Osteocyte (in vitro differentiated cells): Measurements from ENCODE around the gene STAU1. TPM values are rescaled to one million over a fixed set of nuclear protein-coding genes. Genes with fewer than 3 reads are reported as not detected.
"Not testable (repeated sequence)": the region's sequence is repeated elsewhere in the genome, so short reads cannot be mapped to it uniquely, and the experiment has no call there.

ENCODE experiments used
- DNase-seq: peaks from one replicate; pipeline ENCODE4 v3.0.0; 2021; ENCODE audit warnings: mixed read lengths; ENCODE audit not compliant: unreplicated experiment; ENCODE audit errors: extremely low spot score
- H3K27ac Mint-ChIP-seq: one replicate; pipeline ENCODE4 v1.8.0; 2021; ENCODE audit warnings: mild to moderate bottlenecking, mixed read lengths; ENCODE audit not compliant: unreplicated experiment
- H3K27me3 Mint-ChIP-seq: one replicate; pipeline ENCODE4 v1.8.0; 2021; ENCODE audit warnings: mixed read lengths; ENCODE audit not compliant: unreplicated experiment
- H3K36me3 Mint-ChIP-seq: one replicate; pipeline ENCODE4 v1.8.0; 2021; ENCODE audit warnings: mixed read lengths; ENCODE audit not compliant: unreplicated experiment
- H3K4me1 Mint-ChIP-seq: one replicate; pipeline ENCODE4 v1.8.0; 2021; ENCODE audit warnings: mixed read lengths; ENCODE audit not compliant: unreplicated experiment
- H3K4me3 Mint-ChIP-seq: one replicate; pipeline ENCODE4 v1.8.0; 2021; ENCODE audit warnings: mild to moderate bottlenecking, moderate library complexity, mixed read lengths; ENCODE audit not compliant: unreplicated experiment
- H3K9me3 Mint-ChIP-seq: one replicate; pipeline ENCODE4 v1.8.0; 2021; ENCODE audit warnings: mixed read lengths; ENCODE audit not compliant: unreplicated experiment
- total RNA-seq: library from RNA; stranded (reverse); gene quantifications from 2 replicates; pipeline ENCODE4 v1.2.1, GENCODE V29; 2021
- TF ChIP-seq, protein P1 (sequence below): fragments of 200-600 bp; sonication (generic); IDR thresholded peaks from 2 replicates; pipeline ENCODE4 v1.5.0; 2021; ENCODE audit warnings: antibody characterized with exemption, mild to moderate bottlenecking, moderate library complexity

STAU1 gene
- total RNA-seq, 1 donor from 2014 or later = 83.1 TPM

DNA sequence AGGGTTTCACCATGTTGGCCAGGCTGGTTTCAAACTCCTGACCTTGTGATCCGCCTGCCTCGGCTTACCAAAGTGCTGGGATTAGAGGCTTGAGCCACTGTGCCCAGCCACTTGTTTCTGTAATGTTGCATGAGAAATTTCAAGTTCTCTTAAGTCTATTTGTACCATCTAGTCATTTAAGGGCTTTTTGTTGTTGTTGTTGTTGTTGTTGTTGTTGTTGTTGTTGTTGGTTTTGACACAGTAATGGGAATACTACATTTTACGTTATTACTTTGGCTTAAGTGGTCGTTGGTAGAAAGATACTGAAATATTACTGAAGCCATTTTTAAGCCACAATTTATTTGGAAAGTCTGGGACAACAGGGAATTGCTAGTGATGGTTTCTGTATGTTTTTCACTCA, 90.0 kb downstream of the STAU1 start:
- H3K4me3 Mint-ChIP-seq = no peak overlapping the region
- no peak for DNase-seq
- peaks cover 48% of the 10 kb centered on the region for H3K36me3 Mint-ChIP-seq
- no peak overlapping the region for H3K27ac Mint-ChIP-seq
- no peaks in the 10 kb centered on the region for H3K9me3 Mint-ChIP-seq
- H3K4me1 Mint-ChIP-seq = peaks cover 6% of the 10 kb centered on the region
- H3K27me3 Mint-ChIP-seq = no peaks in the 10 kb centered on the region
- TF ChIP-seq, protein P1, sequence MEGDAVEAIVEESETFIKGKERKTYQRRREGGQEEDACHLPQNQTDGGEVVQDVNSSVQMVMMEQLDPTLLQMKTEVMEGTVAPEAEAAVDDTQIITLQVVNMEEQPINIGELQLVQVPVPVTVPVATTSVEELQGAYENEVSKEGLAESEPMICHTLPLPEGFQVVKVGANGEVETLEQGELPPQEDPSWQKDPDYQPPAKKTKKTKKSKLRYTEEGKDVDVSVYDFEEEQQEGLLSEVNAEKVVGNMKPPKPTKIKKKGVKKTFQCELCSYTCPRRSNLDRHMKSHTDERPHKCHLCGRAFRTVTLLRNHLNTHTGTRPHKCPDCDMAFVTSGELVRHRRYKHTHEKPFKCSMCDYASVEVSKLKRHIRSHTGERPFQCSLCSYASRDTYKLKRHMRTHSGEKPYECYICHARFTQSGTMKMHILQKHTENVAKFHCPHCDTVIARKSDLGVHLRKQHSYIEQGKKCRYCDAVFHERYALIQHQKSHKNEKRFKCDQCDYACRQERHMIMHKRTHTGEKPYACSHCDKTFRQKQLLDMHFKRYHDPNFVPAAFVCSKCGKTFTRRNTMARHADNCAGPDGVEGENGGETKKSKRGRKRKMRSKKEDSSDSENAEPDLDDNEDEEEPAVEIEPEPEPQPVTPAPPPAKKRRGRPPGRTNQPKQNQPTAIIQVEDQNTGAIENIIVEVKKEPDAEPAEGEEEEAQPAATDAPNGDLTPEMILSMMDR = no peak

DNA sequence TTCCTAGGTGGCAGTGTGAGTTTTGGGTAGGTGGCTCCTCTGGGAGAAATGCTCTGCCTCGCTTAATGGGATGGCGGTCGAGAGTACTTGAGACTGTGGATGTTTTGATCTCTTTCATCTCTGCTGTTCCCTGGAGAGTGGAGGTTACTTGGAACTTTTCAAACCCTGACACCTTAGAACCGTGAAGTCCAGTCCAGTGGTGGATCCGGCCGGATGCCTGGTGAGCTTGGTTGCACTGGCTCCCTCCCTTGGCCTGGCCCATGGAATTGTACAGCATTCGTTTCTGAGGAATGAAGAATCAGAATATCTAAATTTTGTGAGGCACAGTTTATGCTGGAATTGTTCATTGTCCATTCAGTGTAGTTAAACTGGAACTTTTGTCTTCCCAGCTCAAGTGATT, 91.0 kb downstream of the STAU1 start:
- H3K27ac Mint-ChIP-seq = no peak overlapping the region
- TF ChIP-seq, protein P1 = no peak
- no peaks in the 10 kb centered on the region for H3K27me3 Mint-ChIP-seq
- peaks cover 6% of the 10 kb centered on the region for H3K4me1 Mint-ChIP-seq
- no peak overlapping the region for H3K4me3 Mint-ChIP-seq
- H3K36me3 Mint-ChIP-seq = peaks cover 42% of the 10 kb centered on the region
- no peak for DNase-seq
- no peaks in the 10 kb centered on the region for H3K9me3 Mint-ChIP-seq

DNA sequence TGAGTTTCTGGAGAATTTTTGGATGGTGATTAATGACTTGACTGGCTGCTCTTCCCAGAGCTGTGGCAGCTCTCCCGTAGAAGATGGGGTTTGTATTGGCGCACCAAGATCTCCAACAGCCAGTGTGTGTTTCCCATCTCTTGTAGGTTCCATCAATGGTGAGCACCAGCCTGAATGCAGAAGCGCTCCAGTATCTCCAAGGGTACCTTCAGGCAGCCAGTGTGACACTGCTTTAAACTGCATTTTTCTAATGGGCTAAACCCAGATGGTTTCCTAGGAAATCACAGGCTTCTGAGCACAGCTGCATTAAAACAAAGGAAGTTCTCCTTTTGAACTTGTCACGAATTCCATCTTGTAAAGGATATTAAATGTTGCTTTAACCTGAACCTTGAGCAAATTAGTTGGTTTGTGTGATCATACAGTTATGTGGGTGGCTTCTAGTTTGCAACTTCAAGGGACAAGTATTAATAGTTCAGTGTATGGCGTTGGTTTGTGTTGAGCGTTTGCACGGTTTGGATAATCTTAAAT, 91.9 kb downstream of the STAU1 start:
- TF ChIP-seq, protein P1 = no peak
- H3K27me3 Mint-ChIP-seq = no peaks in the 10 kb centered on the region
- H3K4me1 Mint-ChIP-seq = peaks cover 4% of the 10 kb centered on the region
- H3K9me3 Mint-ChIP-seq = no peaks in the 10 kb centered on the region
- H3K27ac Mint-ChIP-seq = no peak overlapping the region
- no peak for DNase-seq
- H3K36me3 Mint-ChIP-seq = peaks cover 39% of the 10 kb centered on the region
- H3K4me3 Mint-ChIP-seq = no peak overlapping the region

DNA sequence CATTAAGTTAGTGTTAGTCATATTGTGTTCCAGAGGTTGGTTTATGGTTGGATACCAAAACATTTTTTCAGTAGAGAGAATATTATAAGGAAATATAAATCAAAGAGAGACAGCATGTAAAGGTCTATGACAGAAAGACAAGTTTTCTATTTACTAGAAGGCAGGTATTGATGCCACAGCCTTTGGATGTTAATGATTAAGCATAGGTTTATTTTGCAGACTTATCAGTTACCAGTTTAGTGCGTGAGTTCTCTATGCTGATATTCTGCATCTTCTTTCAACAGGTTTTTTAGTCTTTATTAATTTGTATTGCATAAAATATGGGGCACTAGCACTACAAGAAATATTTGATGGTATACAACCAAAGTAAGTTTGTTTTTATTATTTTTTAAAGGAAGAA, 96.4 kb downstream of the STAU1 start:
- Mint-ChIP-seq H3K36me3 (peaks cover 50% of the 10 kb centered on the region), H3K27ac (no peak overlapping the region), H3K4me3 (no peak overlapping the region)

DNA sequence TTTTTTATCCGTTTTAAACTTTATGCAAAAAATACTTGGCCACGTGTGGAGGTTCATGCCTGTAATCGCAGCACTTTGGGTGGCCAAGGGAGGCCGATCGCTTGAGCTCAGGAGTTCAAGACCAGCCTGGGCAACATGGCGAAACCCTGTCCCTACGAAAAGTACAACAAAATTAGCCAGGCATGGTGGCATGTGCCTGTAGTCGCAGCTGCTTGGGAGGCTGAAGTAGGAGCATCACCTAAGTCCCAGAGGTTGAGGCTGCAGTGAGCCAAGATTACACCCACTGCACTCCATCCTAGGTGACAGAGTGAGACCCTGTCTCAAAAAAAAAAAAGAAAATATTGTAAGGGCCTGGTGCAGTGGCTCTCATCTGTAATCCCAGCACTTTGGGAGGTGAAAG, 97.0 kb downstream of the STAU1 start:
- Mint-ChIP-seq H3K36me3 (peaks cover 44% of the 10 kb centered on the region), H3K9me3 (no peaks in the 10 kb centered on the region), H3K4me3 (no peak overlapping the region), H3K4me1 (no peaks in the 10 kb centered on the region), H3K27me3 (no peaks in the 10 kb centered on the region), H3K27ac (no peak overlapping the region)
- TF ChIP-seq, protein P1 = no peak
- DNase-seq = no peak

More for the DNA sequence above, 96.4 kb downstream of the STAU1 start:
- no peak for DNase-seq
- TF ChIP-seq, protein P1 = no peak
- no peaks in the 10 kb centered on the region for H3K4me1 Mint-ChIP-seq
- no peaks in the 10 kb centered on the region for H3K9me3 Mint-ChIP-seq
- H3K27me3 Mint-ChIP-seq = no peaks in the 10 kb centered on the region

DNA sequence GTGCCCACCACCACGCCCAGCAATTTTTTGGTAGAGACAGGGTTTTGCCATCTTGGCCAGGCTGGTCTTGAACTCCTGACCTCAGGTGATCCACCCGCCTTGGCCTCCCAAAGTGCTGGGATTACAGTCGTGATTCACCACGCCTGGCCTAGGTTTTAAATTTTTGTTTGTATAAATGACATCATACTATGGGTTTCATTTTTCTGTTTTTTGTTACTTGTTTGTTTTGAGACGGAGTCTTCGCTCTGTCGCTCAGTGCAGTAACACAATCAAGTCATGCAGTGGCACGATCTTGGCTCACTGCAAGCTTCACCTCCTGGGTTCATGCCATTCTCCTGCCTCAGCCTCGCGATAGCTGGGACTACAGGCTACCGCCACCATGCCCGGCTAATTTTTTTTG, 105.8 kb downstream of the STAU1 start:
- H3K9me3 Mint-ChIP-seq, H3K4me1 Mint-ChIP-seq, H3K27me3 Mint-ChIP-seq, H3K4me3 Mint-ChIP-seq, H3K27ac Mint-ChIP-seq, DNase-seq: not testable (repeated sequence)
- peaks cover 36% of the 10 kb centered on the region for H3K36me3 Mint-ChIP-seq
